CD4-positive, alpha-beta T cell (primary cell): Measurements from ENCODE around the gene TBL1X. TPM values are rescaled to one million over a fixed set of nuclear protein-coding genes. Genes with fewer than 3 reads are reported as not detected.
A peak's percentile ranks its signal among the peaks of the same experiment; 100 is the strongest.

Experiments used
- ATAC-seq: fragments of 200-7000 bp; cut with Tn5 transposase; one replicate; pipeline ENCODE4 v1.10.0; 2022; ENCODE audit warnings: mild to moderate bottlenecking; ENCODE audit not compliant: poor library complexity
- CTCF ChIA-PET: fragments of 350-600 bp; sonication (Branson Sonifier 250); formaldehyde crosslinking; loops from one replicate; lab custom pipeline; 2021; ENCODE audit warnings: antibody characterized with exemption, inconsistent platforms; lab: Charles Lee
- POLR2A ChIA-PET: fragments of 350-600 bp; sonication (Branson Sonifier 250); formaldehyde crosslinking; loops from one replicate; lab custom pipeline; 2021; ENCODE audit warnings: antibody characterized with exemption, inconsistent platforms; lab: Charles Lee
- DNase-seq, 14 experiments: peaks; one replicate each; pipeline ENCODE4 v3.0.0-alpha.2; 2013 to 2020; ENCODE audit warnings: mixed read lengths in 2 of 14
- H3K27ac ChIP-seq, 2 donors: one replicate each; pipeline versions ENCODE4 v1.5.1 to v1.7.0; 2013; ENCODE audit warnings: low read length in 2 of 2, low read depth in 1 of 2, mild to moderate bottlenecking in 1 of 2
- H3K27me3 ChIP-seq, 2 experiments: 1 replicate in 1 of 2; 2 replicates in 1 of 2; pipeline versions ENCODE4 v1.6.1 to v1.7.0; 2013; ENCODE audit warnings: low read length in 2 of 2, control low read depth in 1 of 2, mild to moderate bottlenecking in 1 of 2, moderate library complexity in 1 of 2; ENCODE audit not compliant: insufficient read depth in 2 of 2, control insufficient read depth in 1 of 2
- H3K36me3 ChIP-seq: one replicate; pipeline ENCODE4 v1.6.1; 2013; ENCODE audit warnings: low read length, control low read depth; ENCODE audit not compliant: insufficient read depth
- H3K4me1 ChIP-seq: one replicate; pipeline ENCODE4 v1.6.1; 2013; ENCODE audit warnings: low read length, control low read depth; ENCODE audit not compliant: insufficient read depth
- H3K4me3 ChIP-seq: one replicate; pipeline ENCODE4 v1.5.1; 2013; ENCODE audit warnings: mild to moderate bottlenecking, low read length, moderate library complexity
- H3K9me3 ChIP-seq, 2 experiments: 1 replicate in 1 of 2; 2 replicates in 1 of 2; pipeline versions ENCODE4 v1.6.1 to v1.7.0; 2013; ENCODE audit warnings: low read length in 2 of 2, mild to moderate bottlenecking in 2 of 2, control low read depth in 1 of 2, moderate library complexity in 1 of 2; ENCODE audit not compliant: control insufficient read depth in 1 of 2, insufficient read depth in 1 of 2
- H3K27ac Mint-ChIP-seq: one replicate; pipeline ENCODE4 v1.8.0; 2020; ENCODE audit warnings: mixed read lengths
- H3K27me3 Mint-ChIP-seq: one replicate; pipeline ENCODE4 v1.8.0; 2021; ENCODE audit warnings: mixed read lengths
- H3K36me3 Mint-ChIP-seq: one replicate; pipeline ENCODE4 v1.8.0; 2021; ENCODE audit warnings: low read depth, mixed read lengths
- H3K4me1 Mint-ChIP-seq: one replicate; pipeline ENCODE4 v1.8.0; 2021; ENCODE audit warnings: low read depth, mixed read lengths
- H3K4me3 Mint-ChIP-seq: one replicate; pipeline ENCODE4 v1.8.0; 2020; ENCODE audit warnings: mild to moderate bottlenecking, mixed read lengths
- H3K9me3 Mint-ChIP-seq: one replicate; pipeline ENCODE4 v1.8.0; 2020; ENCODE audit warnings: mixed read lengths
- CTCF ChIP-seq: fragments of 200-600 bp; IDR thresholded peaks from one replicate; pipeline ENCODE4 v1.8.0; 2022; ENCODE audit warnings: antibody characterized with exemption, mild to moderate bottlenecking
- intact Hi-C, 2 experiments: fragments of 100-400 bp; cut with DNase I in 1 of 2; cut with micrococcal nuclease in 1 of 2; formaldehyde crosslinking; loops; one replicate each; pipeline versions ENCODE4 v1.15.1 to v1.9.0; 2023 to 2025; cut with DNase I, micrococcal nuclease
- total RNA-seq, 174 experiments: library from RNA in 2 of 174; stranded (reverse) in 2 of 174; gene quantifications; one replicate each; pipeline ENCODE4 v1.2.3 and lab custom pipeline; 2021 to 2026

Gene TBL1X
- total RNA-seq, 2 experiments from 2014 or later: 17.4 to 19.2 TPM

- intact Hi-C loops: no loop called here
- POLR2A ChIA-PET: no interaction called here
- H3K4me3 ChIP-seq: no peak overlapping the region
- H3K27me3 ChIP-seq: no peaks in the 10 kb centered on the region
- H3K27me3 Mint-ChIP-seq: no peaks in the 10 kb centered on the region
- no peak for TF ChIP-seq CTCF
- H3K4me1 Mint-ChIP-seq: peaks cover 10% of the 10 kb centered on the region
- DNase-seq (no peak), ATAC-seq (no peak)
- H3K27ac ChIP-seq: no peak overlapping the region
- H3K4me1 ChIP-seq: no peaks in the 10 kb centered on the region
- no peak overlapping the region for H3K27ac Mint-ChIP-seq
- CTCF ChIA-PET: no interaction called here
- H3K36me3 ChIP-seq: no peaks in the 10 kb centered on the region
- H3K36me3 Mint-ChIP-seq: no peaks in the 10 kb centered on the region
- H3K9me3 ChIP-seq: no peaks in the 10 kb centered on the region
- H3K4me3 Mint-ChIP-seq: no peak overlapping the region
- no peaks in the 10 kb centered on the region for H3K9me3 Mint-ChIP-seq
Observed at GRCh38 chrX:9442056-9442455, 22.8 kb upstream of the TBL1X start.

- H3K27me3 ChIP-seq: no peaks in the 10 kb centered on the region
- peaks cover 10% of the 10 kb centered on the region for H3K4me1 Mint-ChIP-seq
Observed at GRCh38 chrX:9443327-9443726, 21.5 kb upstream of the TBL1X start.

GRCh38 chrX:9447906-9448305 is 17.0 kb upstream of the TBL1X start:
- H3K36me3 Mint-ChIP-seq: no peaks in the 10 kb centered on the region
- Histone ChIP-seq H3K27me3 (no peaks in the 10 kb centered on the region), H3K27ac (no peak overlapping the region), H3K4me1 (no peaks in the 10 kb centered on the region), H3K9me3 (no peaks in the 10 kb centered on the region), H3K36me3 (no peaks in the 10 kb centered on the region), H3K4me3 (no peak overlapping the region)
- no peaks in the 10 kb centered on the region for H3K4me1 Mint-ChIP-seq
- TF ChIP-seq CTCF: no peak
- no peaks in the 10 kb centered on the region for H3K27me3 Mint-ChIP-seq
- ATAC-seq (no peak), DNase-seq (no peak)
- H3K4me3 Mint-ChIP-seq: no peak overlapping the region
- H3K9me3 Mint-ChIP-seq: no peaks in the 10 kb centered on the region
- CTCF ChIA-PET: no interaction called here
- no peak overlapping the region for H3K27ac Mint-ChIP-seq
- POLR2A ChIA-PET: no interaction called here
- intact Hi-C loops: no loop called here

More at GRCh38 chrX:9443327-9443726, 21.5 kb upstream of the TBL1X start:
- POLR2A ChIA-PET: no interaction called here
- peak in 1 of 14 experiments; percentile 11 for DNase-seq
- H3K4me3 ChIP-seq: no peak overlapping the region
- CTCF ChIA-PET: no interaction called here
- no peaks in the 10 kb centered on the region for H3K9me3 ChIP-seq
- intact Hi-C loops: no loop called here
- no peaks in the 10 kb centered on the region for H3K9me3 Mint-ChIP-seq
- no peak overlapping the region for H3K4me3 Mint-ChIP-seq
- H3K27me3 Mint-ChIP-seq: no peaks in the 10 kb centered on the region
- H3K36me3 ChIP-seq: no peaks in the 10 kb centered on the region
- H3K36me3 Mint-ChIP-seq: no peaks in the 10 kb centered on the region
- no peak for ATAC-seq
- H3K27ac Mint-ChIP-seq: no peak overlapping the region
- no peak overlapping the region for H3K27ac ChIP-seq
- no peaks in the 10 kb centered on the region for H3K4me1 ChIP-seq
- TF ChIP-seq CTCF: no peak
